CD4-positive, CD25-positive, alpha-beta regulatory T cell (primary cell): ENCODE results near the gene STARD5. TPM values are rescaled to one million over a fixed set of nuclear protein-coding genes. Genes with fewer than 3 reads are reported as not detected.

Source experiments
- ATAC-seq, 2 donors: fragments of 150-1000 bp; cut with Tn5 transposase; one replicate each; pipeline ENCODE4 v1.10.0; 2021; ENCODE audit warnings: low read depth in 2 of 2, moderate number of reproducible peaks in 2 of 2, moderate library complexity in 1 of 2
- DNase-seq, 3 donors: peaks; one replicate each; pipeline versions ENCODE4 v3.0.0 to v3.0.0-alpha.2; 2012 to 2022; ENCODE audit warnings: mixed read lengths in 1 of 3
- H3K27ac ChIP-seq: one replicate; pipeline ENCODE4 v1.7.0; 2013; ENCODE audit warnings: mild to moderate bottlenecking, low read length; ENCODE audit not compliant: insufficient read depth, poor library complexity, severe bottlenecking
- H3K27me3 ChIP-seq: one replicate; pipeline ENCODE4 v1.7.0; 2013; ENCODE audit warnings: low read length; ENCODE audit not compliant: control insufficient read depth, insufficient read depth
- H3K36me3 ChIP-seq: one replicate; pipeline ENCODE4 v1.7.0; 2013; ENCODE audit warnings: mild to moderate bottlenecking, low read length, moderate library complexity; ENCODE audit not compliant: control insufficient read depth, insufficient read depth
- H3K4me1 ChIP-seq: 2 replicates; pipeline ENCODE4 v1.7.0; 2013; ENCODE audit warnings: mild to moderate bottlenecking, low read length; ENCODE audit not compliant: insufficient read depth, control insufficient read depth, poor library complexity, severe bottlenecking
- H3K4me3 ChIP-seq: one replicate; pipeline ENCODE4 v1.7.0; 2013; ENCODE audit warnings: low read depth, mild to moderate bottlenecking, low read length, moderate library complexity
- H3K9me3 ChIP-seq, 2 experiments: 1 replicate in 1 of 2; 2 replicates in 1 of 2; pipeline ENCODE4 v1.7.0; 2013; ENCODE audit warnings: low read length in 2 of 2, mild to moderate bottlenecking in 1 of 2, moderate library complexity in 1 of 2; ENCODE audit not compliant: control insufficient read depth in 2 of 2
- H3K27ac Mint-ChIP-seq, 3 donors: one replicate each; pipeline ENCODE4 v1.8.0; 2020 to 2022; ENCODE audit warnings: mild to moderate bottlenecking in 3 of 3, mixed read lengths in 3 of 3, moderate library complexity in 2 of 3
- H3K27me3 Mint-ChIP-seq: one replicate; pipeline ENCODE4 v1.8.0; 2022; ENCODE audit warnings: mild to moderate bottlenecking, mixed read lengths
- H3K36me3 Mint-ChIP-seq: one replicate; pipeline ENCODE4 v1.8.0; 2020; ENCODE audit warnings: mixed read lengths
- H3K4me1 Mint-ChIP-seq, 4 donors: one replicate each; pipeline ENCODE4 v1.8.0; 2020 to 2022; ENCODE audit warnings: mixed read lengths in 4 of 4, mild to moderate bottlenecking in 1 of 4
- H3K4me3 Mint-ChIP-seq, 4 donors: one replicate each; pipeline ENCODE4 v1.8.0; 2020 to 2022; ENCODE audit warnings: mild to moderate bottlenecking in 4 of 4, mixed read lengths in 4 of 4, moderate library complexity in 3 of 4
- H3K9me3 Mint-ChIP-seq, 7 donors: one replicate each; pipeline ENCODE4 v1.8.0; 2020 to 2022; ENCODE audit warnings: mixed read lengths in 7 of 7, mild to moderate bottlenecking in 3 of 7, moderate library complexity in 2 of 7
- polyA plus RNA-seq, 4 donors: library from polyadenylated mRNA; unstranded; fragments of 300-500 nt; fragmentation: Illumina TruSeq; gene quantifications; one replicate each; pipeline ENCODE4 v1.2.3, GENCODE V29; 2021
- total RNA-seq: library from RNA; stranded (reverse); gene quantifications from one replicate; pipeline ENCODE4 v1.2.3, GENCODE V29; 2022

STARD5 gene
- total and polyA plus RNA-seq, 5 donors from 2014 or later, result 4.0 to 6.6 (median 4.2) TPM

DNA sequence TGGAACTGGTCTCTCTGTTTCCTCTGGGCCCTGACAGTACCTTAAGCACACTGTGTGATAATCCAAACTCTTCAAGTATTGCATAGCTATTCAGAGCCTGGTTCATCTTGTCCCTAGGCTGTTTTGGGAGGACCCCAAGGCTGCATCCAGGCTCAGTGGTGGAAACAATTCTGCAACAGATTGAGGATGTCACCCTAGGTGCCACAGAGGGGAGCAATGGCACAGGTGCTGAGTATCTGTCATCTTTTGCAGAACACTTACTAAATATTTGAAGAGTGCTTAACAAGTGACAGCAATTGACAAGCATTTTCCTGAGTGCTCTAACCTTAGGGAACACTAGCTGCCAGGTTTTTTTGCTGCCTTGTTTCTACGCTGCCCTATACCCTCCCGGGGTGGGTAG lies 27.8 kb downstream of the STARD5 start:
- peak overlapping the region; percentile 99 to 100 (median 100) for H3K4me3 Mint-ChIP-seq
- H3K27me3 ChIP-seq, result no peaks in the 10 kb centered on the region
- peak overlapping the region; percentile 98 to 100 (median 100) for H3K27ac Mint-ChIP-seq
- peaks cover 0 to 3% (median 0%) of the 10 kb centered on the region in 7 donors for H3K9me3 Mint-ChIP-seq
- ATAC-seq (no peak), DNase-seq (peak in 1 of 3 donors; percentile 42)
- peaks cover 69% of the 10 kb centered on the region for H3K4me1 ChIP-seq
- H3K27me3 Mint-ChIP-seq, result no peaks in the 10 kb centered on the region
- H3K4me1 Mint-ChIP-seq, result peaks cover 27 to 64% (median 55%) of the 10 kb centered on the region in 4 donors
- peaks cover 44% of the 10 kb centered on the region for H3K36me3 Mint-ChIP-seq
- no peaks in the 10 kb centered on the region for H3K9me3 ChIP-seq
- peak overlapping the region; percentile 94 for H3K27ac ChIP-seq
- H3K36me3 ChIP-seq, result peaks cover 25% of the 10 kb centered on the region
- H3K4me3 ChIP-seq, result peak overlapping the region; percentile 97

DNA sequence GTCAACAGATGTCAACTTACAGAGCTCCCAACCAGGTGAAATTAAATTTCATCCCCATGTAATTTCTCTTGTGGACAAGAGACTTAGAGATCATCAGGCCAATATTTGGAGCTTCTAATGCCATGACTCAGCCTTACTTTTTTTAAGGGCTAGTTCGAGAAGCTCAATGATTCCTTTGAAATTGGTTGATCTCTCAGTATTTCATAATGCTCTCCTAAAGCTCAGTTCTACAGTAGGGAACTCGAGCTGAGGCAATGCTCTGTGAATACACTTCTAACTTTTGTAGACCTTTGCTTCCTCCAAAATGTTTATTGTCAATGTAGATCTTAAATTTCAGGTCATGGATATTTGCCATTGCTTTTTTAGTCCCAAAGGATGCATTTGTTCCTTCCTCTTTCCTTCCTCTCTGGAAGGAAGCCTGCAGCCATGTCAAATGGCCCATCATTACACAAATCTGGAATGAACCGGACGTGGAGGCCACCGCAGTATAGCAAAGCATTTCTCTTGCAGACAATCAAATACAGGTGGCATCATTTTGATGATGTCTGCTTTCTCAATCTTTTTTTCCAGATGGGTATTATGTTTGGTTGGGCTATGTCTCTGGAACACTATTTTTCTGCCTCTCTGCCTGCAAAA lies 28.3 kb downstream of the STARD5 start:
- Histone ChIP-seq H3K36me3 (peaks cover 19% of the 10 kb centered on the region), H3K9me3 (no peaks in the 10 kb centered on the region), H3K27ac (peak overlapping the region; percentile 94), H3K4me1 (peaks cover 69% of the 10 kb centered on the region), H3K4me3 (peak overlapping the region; percentile 97), H3K27me3 (no peaks in the 10 kb centered on the region)
- ATAC-seq, result no peak
- peak in 1 of 3 donors; percentile 57 for DNase-seq
- H3K27me3 Mint-ChIP-seq, result no peaks in the 10 kb centered on the region
- H3K27ac Mint-ChIP-seq, result peak overlapping the region; percentile 98 to 100 (median 100)
- H3K4me1 Mint-ChIP-seq, result peaks cover 23 to 63% (median 53%) of the 10 kb centered on the region in 4 donors
- H3K4me3 Mint-ChIP-seq, result peak overlapping the region; percentile 99 to 100 (median 100)
- peaks cover 0 to 3% (median 0%) of the 10 kb centered on the region in 7 donors for H3K9me3 Mint-ChIP-seq
- H3K36me3 Mint-ChIP-seq, result peaks cover 38% of the 10 kb centered on the region

DNA sequence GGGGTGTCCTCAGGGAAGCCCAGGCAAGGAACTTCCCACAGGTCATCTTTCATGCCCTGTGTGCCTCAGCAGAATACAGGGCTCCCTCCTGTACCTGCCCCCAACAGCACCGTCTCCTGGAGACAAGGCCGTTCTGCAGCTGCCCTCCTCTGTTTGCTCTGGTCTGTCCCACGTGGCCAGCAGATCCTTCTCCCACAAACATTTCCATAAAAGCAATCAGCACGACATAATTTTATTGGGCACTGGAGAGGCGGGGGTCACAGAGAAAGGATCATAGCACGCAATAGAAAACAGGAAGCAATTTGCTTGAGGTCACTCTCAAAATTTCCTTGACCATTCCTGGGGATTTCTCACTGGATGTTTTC lies 29.4 kb downstream of the STARD5 start:
- ATAC-seq (no peak), DNase-seq (no peak)
- Mint-ChIP-seq H3K36me3 (peaks cover 27% of the 10 kb centered on the region), H3K27ac (peak overlapping the region; percentile 98 to 100 (median 100)), H3K27me3 (no peaks in the 10 kb centered on the region), H3K9me3 (peaks cover 0 to 3% (median 0%) of the 10 kb centered on the region in 7 donors), H3K4me3 (peak overlapping the region; percentile 99 to 100 (median 100)), H3K4me1 (peaks cover 23 to 72% (median 61%) of the 10 kb centered on the region in 4 donors)
- Histone ChIP-seq H3K4me3 (peak overlapping the region; percentile 97), H3K27ac (peak overlapping the region; percentile 94), H3K36me3 (peaks cover 8% of the 10 kb centered on the region), H3K4me1 (peaks cover 74% of the 10 kb centered on the region), H3K9me3 (no peaks in the 10 kb centered on the region), H3K27me3 (no peaks in the 10 kb centered on the region)

DNA sequence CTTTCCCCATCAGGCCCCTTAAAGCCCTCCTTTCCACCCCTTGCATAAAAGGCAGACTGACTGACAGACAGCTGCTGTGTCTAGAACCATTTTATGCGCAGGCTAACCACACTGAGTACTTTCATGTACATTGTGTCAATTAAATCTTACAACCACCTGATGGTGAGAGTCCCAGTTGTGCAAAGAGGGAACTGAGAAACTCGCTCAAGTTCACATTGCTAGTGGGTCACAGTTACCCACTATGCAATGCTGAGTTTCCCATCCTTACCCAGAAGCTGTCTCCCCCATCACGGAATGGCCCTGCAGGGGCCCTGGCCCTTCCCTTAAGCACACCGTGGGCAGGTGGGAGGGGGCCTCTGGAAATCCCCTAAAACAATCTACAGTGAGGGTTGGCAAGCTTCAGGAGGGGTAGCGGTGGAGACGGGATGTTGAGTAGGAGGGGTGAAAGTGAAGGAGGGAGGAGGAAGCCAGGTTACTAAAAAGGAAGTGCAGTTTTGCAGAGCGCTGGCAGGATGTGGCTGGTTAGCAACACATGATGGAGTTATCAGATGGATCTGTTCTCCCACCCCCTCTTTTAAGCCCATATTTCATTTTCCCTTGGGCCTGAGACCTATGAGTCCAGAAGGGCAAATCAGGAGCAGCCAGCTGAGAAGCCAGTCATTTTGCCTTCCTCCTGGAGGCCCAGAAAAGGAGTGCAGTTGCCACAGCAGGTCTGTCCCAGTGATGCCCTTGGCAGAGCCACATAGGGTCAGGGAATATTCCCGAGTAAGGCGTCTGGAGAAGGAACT lies 30.0 kb downstream of the STARD5 start:
- Mint-ChIP-seq H3K27ac (peak overlapping the region; percentile 98 to 100 (median 100)), H3K27me3 (no peaks in the 10 kb centered on the region), H3K9me3 (peaks cover 0 to 3% (median 0%) of the 10 kb centered on the region in 7 donors), H3K4me1 (peaks cover 23 to 78% (median 64%) of the 10 kb centered on the region in 4 donors), H3K36me3 (peaks cover 21% of the 10 kb centered on the region), H3K4me3 (peak overlapping the region; percentile 99 to 100 (median 100))
- Histone ChIP-seq H3K4me1 (peaks cover 76% of the 10 kb centered on the region), H3K36me3 (peaks cover 2% of the 10 kb centered on the region), H3K4me3 (peak overlapping the region; percentile 97), H3K27me3 (no peaks in the 10 kb centered on the region), H3K9me3 (no peaks in the 10 kb centered on the region), H3K27ac (peak overlapping the region; percentile 94)
- DNase-seq, result peak; percentile 66 to 95 (median 86)
- peak; percentile 68 for ATAC-seq

DNA sequence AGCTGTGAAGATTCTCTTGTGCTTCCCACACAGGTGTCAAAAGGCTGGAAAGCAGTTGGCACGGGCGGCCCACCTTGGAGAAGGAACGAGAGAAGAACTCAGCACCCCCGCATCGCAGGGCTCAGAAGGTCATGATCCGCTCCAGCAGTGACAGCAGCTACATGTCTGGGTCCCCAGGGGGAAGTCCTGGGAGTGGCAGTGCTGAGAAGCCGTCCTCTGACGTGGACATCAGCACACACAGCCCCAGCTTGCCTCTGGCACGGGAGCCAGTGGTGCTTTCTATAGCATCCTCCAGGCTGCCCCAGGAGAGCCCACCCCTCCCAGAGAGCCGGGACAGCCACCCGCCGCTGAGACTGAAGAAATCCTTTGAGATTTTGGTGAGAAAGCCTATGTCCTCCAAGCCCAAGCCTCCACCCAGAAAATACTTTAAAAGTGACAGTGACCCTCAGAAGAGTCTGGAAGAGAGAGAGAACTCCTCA lies 31.4 kb downstream of the STARD5 start:
- Histone ChIP-seq H3K4me3 (peak overlapping the region; percentile 97), H3K27ac (peak overlapping the region; percentile 94), H3K27me3 (no peaks in the 10 kb centered on the region), H3K9me3 (no peaks in the 10 kb centered on the region), H3K36me3 (no peaks in the 10 kb centered on the region), H3K4me1 (peaks cover 86% of the 10 kb centered on the region)
- ATAC-seq (peak; percentile 19 to 39), DNase-seq (peak; percentile 50 to 72 (median 53))
- Mint-ChIP-seq H3K4me1 (peaks cover 26 to 90% (median 72%) of the 10 kb centered on the region in 4 donors), H3K27ac (peak overlapping the region; percentile 98 to 100 (median 100)), H3K27me3 (no peaks in the 10 kb centered on the region), H3K36me3 (peaks cover 8% of the 10 kb centered on the region), H3K4me3 (peak overlapping the region; percentile 99 to 100 (median 100)), H3K9me3 (peaks cover 0 to 3% (median 0%) of the 10 kb centered on the region in 7 donors)

DNA sequence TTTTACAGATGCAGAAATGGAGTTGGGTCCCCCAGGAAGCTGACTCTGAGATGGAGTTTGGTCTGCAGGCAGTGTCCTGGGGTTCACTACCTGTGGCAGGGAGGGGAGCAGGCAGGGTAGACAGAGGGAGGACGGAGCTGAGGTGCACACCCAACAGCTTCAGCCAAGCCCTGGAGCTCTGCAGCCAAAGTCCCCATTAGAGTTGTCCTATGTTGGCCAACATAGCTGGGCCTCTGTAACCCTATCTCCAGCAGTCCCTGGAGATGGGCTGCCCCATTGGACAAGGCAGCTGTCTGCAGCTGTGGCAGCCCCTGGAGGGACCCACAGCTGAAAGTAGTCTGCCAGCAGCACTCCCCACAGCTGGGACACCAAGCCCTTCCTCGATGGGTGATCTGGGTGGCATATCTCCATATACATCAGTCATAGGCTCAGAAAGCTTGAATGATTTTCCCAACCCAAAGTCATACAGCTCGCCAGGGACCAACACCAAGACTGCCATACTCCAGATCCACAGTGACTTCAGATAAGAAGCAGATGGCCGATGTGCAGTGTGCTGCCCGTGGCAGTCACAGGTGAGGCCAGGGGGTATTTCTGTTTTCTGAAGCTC lies 31.9 kb downstream of the STARD5 start:
- Histone ChIP-seq H3K4me3 (peak overlapping the region; percentile 97), H3K36me3 (no peaks in the 10 kb centered on the region), H3K4me1 (peaks cover 91% of the 10 kb centered on the region), H3K27me3 (no peaks in the 10 kb centered on the region), H3K27ac (peak overlapping the region; percentile 94), H3K9me3 (no peaks in the 10 kb centered on the region)
- Mint-ChIP-seq H3K36me3 (peaks cover 3% of the 10 kb centered on the region), H3K4me3 (peak overlapping the region; percentile 99 to 100 (median 100)), H3K9me3 (peaks cover 0 to 2% (median 0%) of the 10 kb centered on the region in 7 donors), H3K27me3 (no peaks in the 10 kb centered on the region), H3K27ac (peak overlapping the region; percentile 98 to 100 (median 100)), H3K4me1 (peaks cover 27 to 96% (median 75%) of the 10 kb centered on the region in 4 donors)
- ATAC-seq (no peak), DNase-seq (no peak)

DNA sequence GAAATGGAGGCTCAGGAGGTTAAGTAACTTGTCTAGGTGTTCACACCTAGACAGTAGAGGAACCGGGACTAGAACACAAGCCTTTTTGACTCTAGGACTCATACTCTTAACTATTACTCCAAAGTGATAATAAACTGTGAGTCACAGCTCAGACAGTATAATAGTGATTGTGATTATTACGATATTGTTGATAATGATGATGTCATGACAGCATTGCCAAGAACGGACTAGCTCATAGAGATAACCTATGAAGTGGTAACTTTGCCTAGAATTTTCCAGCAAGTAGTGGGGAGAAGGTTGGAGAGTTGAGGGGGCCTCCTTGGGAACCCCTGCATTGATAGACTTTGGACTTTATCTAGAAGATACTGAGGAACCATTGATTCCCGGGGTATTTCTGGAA lies 34.0 kb downstream of the STARD5 start:
- H3K27me3 ChIP-seq, result no peaks in the 10 kb centered on the region
- peaks cover 94% of the 10 kb centered on the region for H3K4me1 ChIP-seq
- DNase-seq (no peak), ATAC-seq (no peak)
- Mint-ChIP-seq H3K9me3 (peaks cover 0 to 2% (median 0%) of the 10 kb centered on the region in 7 donors), H3K27me3 (no peaks in the 10 kb centered on the region), H3K36me3 (no peaks in the 10 kb centered on the region), H3K4me1 (peaks cover 33 to 98% (median 81%) of the 10 kb centered on the region in 4 donors), H3K27ac (peak overlapping the region; percentile 87 to 100 (median 94)), H3K4me3 (peak overlapping the region in 2 of 4 donors; percentile 2 to 27)
- H3K4me3 ChIP-seq, result no peak overlapping the region
- H3K36me3 ChIP-seq, result no peaks in the 10 kb centered on the region
- peak overlapping the region; percentile 94 for H3K27ac ChIP-seq
- no peaks in the 10 kb centered on the region for H3K9me3 ChIP-seq
